HEK293 (cell line): Measurements from ENCODE around the gene RAB17.

Experiments
- KLF10 ChIP-seq: fragments of 450-650 bp; IDR thresholded peaks from 2 replicates; pipeline ENCODE4 v1.5.1; 2018; ENCODE audit warnings: missing biosample characterization, mild to moderate bottlenecking, missing genetic modification characterization
- ZNF274 ChIP-seq, 2 experiments: fragments of 200-500 bp in 1 of 2; fragments of 450-650 bp in 1 of 2; sonication (Bioruptor generic) in 1 of 2; formaldehyde crosslinking in 1 of 2; IDR thresholded peaks; 2 replicates each; pipeline versions ENCODE4 v1.5.1 to v1.6.1; 2014 to 2016; ENCODE audit warnings: borderline replicate concordance in 1 of 2, inconsistent platforms in 1 of 2, low read length in 1 of 2, missing biosample characterization in 1 of 2, missing genetic modification characterization in 1 of 2
- ZNF514 ChIP-seq: fragments of 450-650 bp; formaldehyde crosslinking; IDR thresholded peaks from 2 replicates; pipeline ENCODE4 v1.5.1; 2016; ENCODE audit warnings: missing biosample characterization, missing genetic modification characterization

DNA sequence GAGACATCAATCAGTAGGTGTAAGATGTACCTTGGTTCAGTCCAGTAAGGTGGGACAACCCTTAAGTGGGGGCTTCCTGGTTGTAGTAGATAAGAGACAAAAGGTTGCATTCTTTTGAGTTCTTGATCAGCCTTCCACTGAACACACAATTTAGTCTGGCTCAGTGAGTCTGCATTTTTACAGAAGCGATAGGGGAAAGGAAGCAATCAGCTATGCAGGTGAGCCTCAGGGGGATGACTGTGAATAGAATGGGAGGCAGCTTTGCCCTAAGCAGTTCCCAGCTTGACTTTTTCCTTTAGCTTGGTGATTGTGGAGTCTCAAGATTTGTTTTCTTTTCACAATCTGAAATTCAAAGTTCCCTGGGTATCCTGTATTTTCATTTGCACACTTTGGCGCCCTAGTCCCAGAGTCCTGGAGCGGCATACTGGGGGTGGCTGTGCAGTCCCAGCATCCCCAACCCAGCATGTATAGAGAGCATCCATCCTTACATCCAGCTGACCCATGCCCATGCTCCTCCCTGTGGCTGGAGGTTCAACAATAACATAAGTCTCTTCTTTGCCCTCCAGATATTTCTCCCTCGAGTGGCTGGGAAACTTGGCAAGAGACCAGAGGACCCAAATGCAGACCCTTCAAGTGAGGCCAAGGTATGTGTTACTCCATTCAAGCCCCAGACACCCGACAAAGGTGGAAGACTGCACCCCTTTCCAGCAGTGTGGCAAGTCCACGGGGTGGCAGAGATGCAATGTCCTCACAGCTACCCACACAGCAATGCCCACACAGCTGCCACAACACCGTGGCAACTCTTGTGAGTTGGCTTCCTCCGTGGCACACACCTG is 44.3 kb downstream of the RAB17 start:
- TF ChIP-seq ZNF274 (IDR thresholded peaks at IDR 0.05; ENCODE audit: low read length) (no peak), ZNF274 (tag by site-specific recombination; IDR thresholded peaks at IDR 0.05; ENCODE audit: borderline replicate concordance) (no peak), KLF10 (no peak), ZNF514 (tag by site-specific recombination) (no peak)
